ENCODE measurements around the gene HIKESHI. TPM values are rescaled to one million over a fixed set of nuclear protein-coding genes. Genes with fewer than 3 reads are reported as not detected.

The HIKESHI gene
- total RNA-seq (2022; extraction: Qiagen RNA extraction): 34.1 to 37.0 TPM (median 35.3 TPM) in 5 replicates

GRCh38 chr11:86302092-86302793 is at the start of gene HIKESHI:
HIKESHI (plus strand) TSS chr11:86302240; CDS start chr11:86302449, 209 bp downstream.

GRCh38 chr11:86374586-86374985 is 72.5 kb downstream of the HIKESHI start, which contains the start of gene CCDC81:
CCDC81 (plus strand) TSS chr11:86374887; CDS start chr11:86375164, 277 bp downstream.

Other genes with a start within 250 kb of the HIKESHI start
- gene PICALM, start 233.2 kb upstream of the HIKESHI start, total RNA-seq (2022; extraction: Qiagen RNA extraction): 75.5 to 91.5 TPM (median 83.5 TPM) in 5 replicates
- gene EED, start 57.5 kb upstream of the HIKESHI start, total RNA-seq (2022; extraction: Qiagen RNA extraction): 21.6 to 26.2 TPM (median 23.0 TPM) in 5 replicates
- gene CCDC81, start 72.6 kb downstream of the HIKESHI start, total RNA-seq (2022; extraction: Qiagen RNA extraction): 0.15 to 0.27 TPM (median 0.19 TPM) in 5 replicates

Measured in A549 treated with dexamethasone at 1 μM for 4 hours (cell line).